Tibial nerve (tissue), 4 donors: ENCODE data around the gene ATRNL1.
"Not testable (repeated sequence)": the region's sequence is repeated elsewhere in the genome, so short reads cannot be mapped to it uniquely, and the experiment has no call there.

Experiments used
- CTCF ChIP-seq, 5 experiments: fragments of 200-600 bp in 3 of 5; fragments of 450-650 bp in 2 of 5; sonication (generic) in 3 of 5; IDR thresholded peaks; one replicate each; pipeline ENCODE4 v1.5.1; 2016 to 2019; ENCODE audit warnings: antibody characterized with exemption in 5 of 5, mild to moderate bottlenecking in 3 of 5, moderate library complexity in 2 of 5
- EP300 ChIP-seq, 2 donors: sonication (generic); formaldehyde crosslinking; IDR thresholded peaks; one replicate each; pipeline ENCODE4 v1.6.1; 2017; ENCODE audit warnings: antibody characterized with exemption in 2 of 2, mild to moderate bottlenecking in 1 of 2

- not testable (repeated sequence) for TF ChIP-seq CTCF, EP300 (IDR thresholded peaks at IDR 0.05)
Measured at GRCh38 chr10:115319669-115320068, 226.5 kb downstream of the ATRNL1 start.
